ENCODE data around the gene FBXL12. TPM values are rescaled to one million over a fixed set of nuclear protein-coding genes. Genes with fewer than 3 reads are reported as not detected.

Gene FBXL12
- polyA plus RNA-seq, 1 donor from 2014 or later, result 31.5 TPM

DNA sequence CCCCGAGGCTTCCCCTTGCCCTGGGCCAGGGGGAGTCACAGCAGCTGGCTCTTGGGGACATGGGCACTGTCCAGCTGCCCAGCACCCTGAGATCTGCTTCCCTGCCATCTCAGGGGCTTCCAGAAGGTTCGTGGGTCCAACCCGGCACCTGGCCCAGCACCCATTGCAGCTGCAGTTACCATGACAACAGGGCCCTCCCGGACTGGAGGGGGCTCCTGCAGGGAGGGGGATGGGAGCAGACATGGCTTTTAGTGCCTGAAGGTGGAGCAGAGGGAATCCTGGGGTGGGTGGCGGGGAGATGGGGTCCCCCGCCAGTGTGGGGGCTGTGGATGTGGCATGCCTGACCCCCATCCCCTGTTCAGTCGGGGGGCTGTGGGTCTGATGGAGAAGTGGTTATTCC is 30.9 kb upstream of the FBXL12 start:
- TF ChIP-seq EP300 (conservative IDR thresholded peaks at IDR 0.05; ENCODE audit: poor library complexity, severe bottlenecking) (no peak), EZH2 (IDR thresholded peaks at IDR 0.05; ENCODE audit: borderline replicate concordance, insufficient read depth, low read length, poor library complexity, severe bottlenecking) (no peak), POLR2AphosphoS5 (IDR thresholded peaks at IDR 0.05) (no peak), TAF1 (IDR thresholded peaks at IDR 0.05; ENCODE audit: low read depth) (no peak)
- TF ChIP-seq, protein P1, sequence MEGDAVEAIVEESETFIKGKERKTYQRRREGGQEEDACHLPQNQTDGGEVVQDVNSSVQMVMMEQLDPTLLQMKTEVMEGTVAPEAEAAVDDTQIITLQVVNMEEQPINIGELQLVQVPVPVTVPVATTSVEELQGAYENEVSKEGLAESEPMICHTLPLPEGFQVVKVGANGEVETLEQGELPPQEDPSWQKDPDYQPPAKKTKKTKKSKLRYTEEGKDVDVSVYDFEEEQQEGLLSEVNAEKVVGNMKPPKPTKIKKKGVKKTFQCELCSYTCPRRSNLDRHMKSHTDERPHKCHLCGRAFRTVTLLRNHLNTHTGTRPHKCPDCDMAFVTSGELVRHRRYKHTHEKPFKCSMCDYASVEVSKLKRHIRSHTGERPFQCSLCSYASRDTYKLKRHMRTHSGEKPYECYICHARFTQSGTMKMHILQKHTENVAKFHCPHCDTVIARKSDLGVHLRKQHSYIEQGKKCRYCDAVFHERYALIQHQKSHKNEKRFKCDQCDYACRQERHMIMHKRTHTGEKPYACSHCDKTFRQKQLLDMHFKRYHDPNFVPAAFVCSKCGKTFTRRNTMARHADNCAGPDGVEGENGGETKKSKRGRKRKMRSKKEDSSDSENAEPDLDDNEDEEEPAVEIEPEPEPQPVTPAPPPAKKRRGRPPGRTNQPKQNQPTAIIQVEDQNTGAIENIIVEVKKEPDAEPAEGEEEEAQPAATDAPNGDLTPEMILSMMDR (IDR thresholded peaks at IDR 0.05; ENCODE audit: poor library complexity, severe bottlenecking), result no peak
- Histone ChIP-seq H3K36me3 (ENCODE audit: insufficient read depth, low read length) (peaks cover 7% of the 10 kb centered on the region), H3K4me2 (ENCODE audit: low read length) (no peak overlapping the region), H3K9me3 (ENCODE audit: low read length) (no peaks in the 10 kb centered on the region), H3K9me2 (ENCODE audit: insufficient read depth, low read length) (no peaks in the 10 kb centered on the region), H3K27ac (ENCODE audit: low read length) (no peak overlapping the region), H3K9ac (ENCODE audit: low read length) (no peak overlapping the region), H3K4me3 (ENCODE audit: low read length) (no peak overlapping the region), H4K20me1 (ENCODE audit: insufficient read depth) (no peaks in the 10 kb centered on the region), H2AFZ (ENCODE audit: low read depth, low read length) (no peak overlapping the region), H3F3A (ENCODE audit: insufficient read depth, low read length, poor library complexity, severe bottlenecking) (no peaks in the 10 kb centered on the region), H3K79me2 (replicated peaks; ENCODE audit: insufficient read depth, low read length) (no peaks in the 10 kb centered on the region), H3K27me3 (ENCODE audit: insufficient read depth, low read depth, low read length) (no peaks in the 10 kb centered on the region)

DNA sequence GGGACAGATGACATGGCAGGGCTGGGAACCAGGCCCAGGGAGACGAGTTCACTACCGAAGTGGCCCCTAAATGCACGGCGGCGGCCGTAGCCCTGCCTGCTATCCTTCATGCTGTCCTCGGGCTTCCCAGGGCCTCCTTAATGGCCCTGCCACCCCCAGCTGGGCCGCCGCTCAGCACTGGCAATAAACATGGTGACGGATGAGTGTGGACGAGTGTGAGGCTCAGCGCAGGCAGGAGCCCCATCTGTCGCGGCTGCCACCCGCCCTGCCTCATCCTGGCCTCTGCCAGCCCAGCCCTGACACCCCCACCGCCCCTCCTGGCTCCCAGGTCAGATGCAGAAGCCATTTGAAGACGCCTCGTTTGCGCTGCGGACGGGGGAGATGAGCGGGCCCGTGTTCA is 29.9 kb upstream of the FBXL12 start:
- Histone ChIP-seq H3K4me3 (ENCODE audit: low read length) (no peak overlapping the region), H3K36me3 (ENCODE audit: insufficient read depth, low read length) (no peaks in the 10 kb centered on the region), H3K27me3 (ENCODE audit: insufficient read depth, low read depth, low read length) (no peaks in the 10 kb centered on the region), H3K9ac (ENCODE audit: low read length) (no peak overlapping the region), H3K4me2 (ENCODE audit: low read length) (no peak overlapping the region), H3K9me3 (ENCODE audit: low read length) (no peaks in the 10 kb centered on the region), H4K20me1 (ENCODE audit: insufficient read depth) (no peaks in the 10 kb centered on the region), H3K27ac (ENCODE audit: low read length) (no peak overlapping the region), H3F3A (ENCODE audit: insufficient read depth, low read length, poor library complexity, severe bottlenecking) (no peaks in the 10 kb centered on the region), H2AFZ (ENCODE audit: low read depth, low read length) (no peak overlapping the region), H3K9me2 (ENCODE audit: insufficient read depth, low read length) (no peaks in the 10 kb centered on the region), H3K79me2 (replicated peaks; ENCODE audit: insufficient read depth, low read length) (no peaks in the 10 kb centered on the region)
- TF ChIP-seq EZH2 (IDR thresholded peaks at IDR 0.05; ENCODE audit: borderline replicate concordance, insufficient read depth, low read length, poor library complexity, severe bottlenecking) (no peak), SMC3 (conservative IDR thresholded peaks at IDR 0.05; ENCODE audit: poor library complexity) (no peak), RAD21 (conservative IDR thresholded peaks at IDR 0.05) (no peak), MXI1 (conservative IDR thresholded peaks at IDR 0.05; ENCODE audit: poor library complexity, severe bottlenecking) (no peak), EP300 (conservative IDR thresholded peaks at IDR 0.05; ENCODE audit: poor library complexity, severe bottlenecking) (no peak), TAF1 (IDR thresholded peaks at IDR 0.05; ENCODE audit: low read depth) (no peak), POLR2AphosphoS5 (IDR thresholded peaks at IDR 0.05) (no peak)
- TF ChIP-seq, protein P1 (IDR thresholded peaks at IDR 0.05; ENCODE audit: poor library complexity, severe bottlenecking), result no peak
- TF ChIP-seq, protein P2, sequence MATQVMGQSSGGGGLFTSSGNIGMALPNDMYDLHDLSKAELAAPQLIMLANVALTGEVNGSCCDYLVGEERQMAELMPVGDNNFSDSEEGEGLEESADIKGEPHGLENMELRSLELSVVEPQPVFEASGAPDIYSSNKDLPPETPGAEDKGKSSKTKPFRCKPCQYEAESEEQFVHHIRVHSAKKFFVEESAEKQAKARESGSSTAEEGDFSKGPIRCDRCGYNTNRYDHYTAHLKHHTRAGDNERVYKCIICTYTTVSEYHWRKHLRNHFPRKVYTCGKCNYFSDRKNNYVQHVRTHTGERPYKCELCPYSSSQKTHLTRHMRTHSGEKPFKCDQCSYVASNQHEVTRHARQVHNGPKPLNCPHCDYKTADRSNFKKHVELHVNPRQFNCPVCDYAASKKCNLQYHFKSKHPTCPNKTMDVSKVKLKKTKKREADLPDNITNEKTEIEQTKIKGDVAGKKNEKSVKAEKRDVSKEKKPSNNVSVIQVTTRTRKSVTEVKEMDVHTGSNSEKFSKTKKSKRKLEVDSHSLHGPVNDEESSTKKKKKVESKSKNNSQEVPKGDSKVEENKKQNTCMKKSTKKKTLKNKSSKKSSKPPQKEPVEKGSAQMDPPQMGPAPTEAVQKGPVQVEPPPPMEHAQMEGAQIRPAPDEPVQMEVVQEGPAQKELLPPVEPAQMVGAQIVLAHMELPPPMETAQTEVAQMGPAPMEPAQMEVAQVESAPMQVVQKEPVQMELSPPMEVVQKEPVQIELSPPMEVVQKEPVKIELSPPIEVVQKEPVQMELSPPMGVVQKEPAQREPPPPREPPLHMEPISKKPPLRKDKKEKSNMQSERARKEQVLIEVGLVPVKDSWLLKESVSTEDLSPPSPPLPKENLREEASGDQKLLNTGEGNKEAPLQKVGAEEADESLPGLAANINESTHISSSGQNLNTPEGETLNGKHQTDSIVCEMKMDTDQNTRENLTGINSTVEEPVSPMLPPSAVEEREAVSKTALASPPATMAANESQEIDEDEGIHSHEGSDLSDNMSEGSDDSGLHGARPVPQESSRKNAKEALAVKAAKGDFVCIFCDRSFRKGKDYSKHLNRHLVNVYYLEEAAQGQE (IDR thresholded peaks at IDR 0.05; ENCODE audit: borderline replicate concordance), result no peak
